ENCODE data around the gene LRRC36.

The LRRC36 gene

DNA sequence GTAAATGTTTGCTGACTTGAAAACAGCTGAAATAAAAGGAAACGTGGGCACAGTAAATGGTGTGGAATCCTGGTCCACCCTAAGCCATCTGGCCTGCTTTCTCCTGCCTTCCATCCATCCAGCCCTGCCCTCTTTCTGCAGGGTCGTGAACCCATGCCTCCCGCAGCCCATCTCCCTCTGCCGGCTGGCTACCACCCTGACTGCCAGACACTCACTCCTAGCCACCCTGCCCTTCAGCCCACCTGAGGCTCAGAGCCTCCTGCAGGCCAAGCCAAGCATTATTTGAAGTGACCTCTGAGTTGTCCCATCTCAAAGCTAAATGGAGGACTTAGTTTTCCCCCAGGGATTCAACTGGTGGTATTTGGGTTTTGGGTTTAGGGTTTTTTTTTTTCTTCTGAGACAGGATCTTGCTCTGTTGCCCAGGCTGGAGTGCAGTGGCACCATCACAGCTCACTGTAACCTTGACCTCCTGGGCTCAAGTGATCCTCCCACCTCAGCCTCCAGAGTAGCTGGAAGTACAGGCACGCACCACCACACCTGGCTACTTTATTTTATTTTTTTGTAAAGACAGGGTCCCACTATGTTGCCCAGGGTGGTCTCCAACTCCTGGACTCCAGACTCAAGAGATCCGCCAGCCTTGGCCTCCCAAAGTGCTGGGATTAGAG, 81.3 kb downstream of the LRRC36 start:
- Histone ChIP-seq H3K4me2 (ENCODE audit: low read depth, low read length) (no peak overlapping the region), H3K9ac (ENCODE audit: low read length) (no peak overlapping the region)

DNA sequence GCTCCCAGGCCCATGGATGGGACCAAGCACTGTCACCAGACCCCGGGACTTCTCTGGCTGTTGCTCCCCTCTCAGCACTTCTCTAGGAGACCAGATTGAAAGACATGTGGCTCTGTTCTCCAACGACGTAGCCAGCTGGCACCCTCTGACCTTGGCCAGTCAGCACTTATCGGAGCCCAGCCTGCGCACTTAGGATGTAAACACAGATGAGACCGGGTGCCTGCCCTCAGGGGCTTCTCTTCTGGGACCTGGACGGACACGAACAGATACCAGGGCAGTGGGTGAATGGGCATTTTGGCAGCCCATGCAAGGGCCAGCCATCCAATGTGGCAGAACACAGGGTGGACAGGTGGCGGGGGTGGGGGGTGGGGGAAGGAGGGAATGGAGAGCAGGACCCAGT, 83.0 kb downstream of the LRRC36 start:
- DNase-seq: no peak
- Histone ChIP-seq H4K20me1 (ENCODE audit: insufficient read depth, low read length) (no peaks in the 10 kb centered on the region), H3K4me1 (ENCODE audit: low read length) (0 out of 2 replicates have a peak, but pooled peaks cover 4% of the 10 kb centered on the region), H3F3A (ENCODE audit: insufficient read depth, low read length) (no peaks in the 10 kb centered on the region; the same call in 1 of the 2 replicates), H3K36me3 (replicated peaks; ENCODE audit: insufficient read depth, low read length) (no peaks in the 10 kb centered on the region), H3K4me2 (ENCODE audit: low read depth, low read length) (no peak overlapping the region), H3K4me3 (ENCODE audit: low read length) (no peak overlapping the region), H3K27me3 (replicated peaks; ENCODE audit: insufficient read depth, low read length) (0 out of 2 replicates have a peak, but pooled peaks cover 15% of the 10 kb centered on the region), H3K9me3 (replicated peaks; ENCODE audit: insufficient read depth, low read length) (no peaks in the 10 kb centered on the region), H3K79me2 (ENCODE audit: low read length) (no peaks in the 10 kb centered on the region), H3K27ac (ENCODE audit: low read length) (no peak overlapping the region), H2AFZ (ENCODE audit: low read length) (no peak overlapping the region), H3K9ac (ENCODE audit: low read length) (no peak overlapping the region), H3K9me2 (replicated peaks; ENCODE audit: insufficient read depth, low read length) (no peaks in the 10 kb centered on the region)
- TF ChIP-seq EZH2phosphoT487 (IDR thresholded peaks at IDR 0.05; ENCODE audit: low read length): no peak
- TF ChIP-seq EZH2 (optimal IDR thresholded peaks at IDR 0.05; ENCODE audit: low read depth, low read length): no peak
- TF ChIP-seq, protein P1, sequence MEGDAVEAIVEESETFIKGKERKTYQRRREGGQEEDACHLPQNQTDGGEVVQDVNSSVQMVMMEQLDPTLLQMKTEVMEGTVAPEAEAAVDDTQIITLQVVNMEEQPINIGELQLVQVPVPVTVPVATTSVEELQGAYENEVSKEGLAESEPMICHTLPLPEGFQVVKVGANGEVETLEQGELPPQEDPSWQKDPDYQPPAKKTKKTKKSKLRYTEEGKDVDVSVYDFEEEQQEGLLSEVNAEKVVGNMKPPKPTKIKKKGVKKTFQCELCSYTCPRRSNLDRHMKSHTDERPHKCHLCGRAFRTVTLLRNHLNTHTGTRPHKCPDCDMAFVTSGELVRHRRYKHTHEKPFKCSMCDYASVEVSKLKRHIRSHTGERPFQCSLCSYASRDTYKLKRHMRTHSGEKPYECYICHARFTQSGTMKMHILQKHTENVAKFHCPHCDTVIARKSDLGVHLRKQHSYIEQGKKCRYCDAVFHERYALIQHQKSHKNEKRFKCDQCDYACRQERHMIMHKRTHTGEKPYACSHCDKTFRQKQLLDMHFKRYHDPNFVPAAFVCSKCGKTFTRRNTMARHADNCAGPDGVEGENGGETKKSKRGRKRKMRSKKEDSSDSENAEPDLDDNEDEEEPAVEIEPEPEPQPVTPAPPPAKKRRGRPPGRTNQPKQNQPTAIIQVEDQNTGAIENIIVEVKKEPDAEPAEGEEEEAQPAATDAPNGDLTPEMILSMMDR (IDR thresholded peaks at IDR 0.05; ENCODE audit: low read length): no peak

More for the DNA sequence above, 81.3 kb downstream of the LRRC36 start:
- H3K79me2 ChIP-seq (ENCODE audit: low read length): no peaks in the 10 kb centered on the region
- H3K4me1 ChIP-seq (ENCODE audit: low read length): 0 out of 2 replicates have a peak, but pooled peaks cover 4% of the 10 kb centered on the region
- no peaks in the 10 kb centered on the region for H3K36me3 ChIP-seq (replicated peaks; ENCODE audit: insufficient read depth, low read length)
- no peaks in the 10 kb centered on the region for H3K9me2 ChIP-seq (replicated peaks; ENCODE audit: insufficient read depth, low read length)
- H4K20me1 ChIP-seq (ENCODE audit: insufficient read depth, low read length): no peaks in the 10 kb centered on the region
- no peak overlapping the region for H3K27ac ChIP-seq (ENCODE audit: low read length)
- H3F3A ChIP-seq (ENCODE audit: insufficient read depth, low read length): no peaks in the 10 kb centered on the region
- H2AFZ ChIP-seq (ENCODE audit: low read length): no peak overlapping the region
- H3K27me3 ChIP-seq (replicated peaks; ENCODE audit: insufficient read depth, low read length): 0 out of 2 replicates have a peak, but pooled peaks cover 6% of the 10 kb centered on the region
- no peak overlapping the region for H3K4me3 ChIP-seq (ENCODE audit: low read length)
- no peaks in the 10 kb centered on the region for H3K9me3 ChIP-seq (replicated peaks; ENCODE audit: insufficient read depth, low read length)
- DNase-seq: no peak
- TF ChIP-seq, protein P1 (IDR thresholded peaks at IDR 0.05; ENCODE audit: low read length): peak; percentile 27
- TF ChIP-seq EZH2phosphoT487 (IDR thresholded peaks at IDR 0.05; ENCODE audit: low read length) (no peak), EZH2 (optimal IDR thresholded peaks at IDR 0.05; ENCODE audit: low read depth, low read length) (no peak)

DNA sequence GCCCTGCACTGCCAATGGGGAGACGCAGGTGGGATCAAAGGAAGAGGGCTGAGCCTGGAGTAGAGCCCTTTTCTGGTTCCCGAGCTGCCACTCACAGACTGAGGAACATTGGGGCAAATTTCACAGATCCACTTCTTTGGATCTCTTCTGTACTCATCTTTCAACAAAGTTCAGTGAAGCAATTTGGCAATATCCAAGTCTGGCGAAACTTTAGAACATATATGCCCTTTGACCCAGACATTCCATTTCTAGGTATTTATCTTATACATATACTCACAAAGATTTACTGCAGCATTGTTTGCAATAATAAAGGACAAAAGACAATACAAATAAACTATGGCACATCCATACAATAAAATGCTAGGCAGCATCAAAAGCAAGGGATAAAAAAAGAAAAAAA, 84.7 kb downstream of the LRRC36 start:
- no peak for DNase-seq
- H3F3A ChIP-seq (ENCODE audit: insufficient read depth, low read length): no peaks in the 10 kb centered on the region; the same call in 1 of the 2 replicates
- no peaks in the 10 kb centered on the region for H4K20me1 ChIP-seq (ENCODE audit: insufficient read depth, low read length)
- H3K9ac ChIP-seq (ENCODE audit: low read length): no peak overlapping the region
- no peak overlapping the region for H3K27ac ChIP-seq (ENCODE audit: low read length)
- no peaks in the 10 kb centered on the region for H3K79me2 ChIP-seq (ENCODE audit: low read length)
- no peak overlapping the region for H3K4me3 ChIP-seq (ENCODE audit: low read length)
- no peaks in the 10 kb centered on the region for H3K9me3 ChIP-seq (replicated peaks; ENCODE audit: insufficient read depth, low read length)
- no peaks in the 10 kb centered on the region for H3K9me2 ChIP-seq (replicated peaks; ENCODE audit: insufficient read depth, low read length)
- no peak overlapping the region for H2AFZ ChIP-seq (ENCODE audit: low read length)
- 0 out of 2 replicates have a peak, but pooled peaks cover 4% of the 10 kb centered on the region for H3K4me1 ChIP-seq (ENCODE audit: low read length)
- TF ChIP-seq EZH2phosphoT487 (IDR thresholded peaks at IDR 0.05; ENCODE audit: low read length): no peak
- TF ChIP-seq EZH2 (optimal IDR thresholded peaks at IDR 0.05; ENCODE audit: low read depth, low read length): no peak
- TF ChIP-seq, protein P1 (IDR thresholded peaks at IDR 0.05; ENCODE audit: low read length): no peak
- H3K36me3 ChIP-seq (replicated peaks; ENCODE audit: insufficient read depth, low read length): no peaks in the 10 kb centered on the region
- 0 out of 2 replicates have a peak, but pooled peaks cover 16% of the 10 kb centered on the region for H3K27me3 ChIP-seq (replicated peaks; ENCODE audit: insufficient read depth, low read length)
- no peak overlapping the region for H3K4me2 ChIP-seq (ENCODE audit: low read depth, low read length)
